ENCODE data around the gene STK39.

The STK39 gene

DNA sequence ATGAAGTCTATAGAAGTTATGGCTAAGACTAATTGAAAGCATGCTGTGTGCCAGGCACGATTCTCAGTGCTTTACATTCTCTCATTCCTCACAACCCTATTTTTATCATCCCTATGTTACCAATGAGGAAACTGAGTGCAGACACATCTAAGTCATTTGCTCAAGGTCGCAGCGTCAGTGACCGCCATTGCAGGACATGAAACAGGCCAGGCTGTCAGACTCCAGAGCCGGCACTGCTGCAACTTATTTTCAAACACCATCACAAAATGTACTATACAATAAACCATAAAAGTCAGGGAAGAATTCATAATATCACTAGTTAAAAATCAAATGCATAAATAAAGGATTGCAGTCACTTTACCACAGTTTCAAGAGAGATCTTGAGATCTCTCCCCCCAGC is 5.6 kb downstream of the STK39 start:
- DNase-seq = no peak

- DNase-seq = no peak
Observed at GRCh38 chr2:168241208-168241607, 6.2 kb downstream of the STK39 start.

DNA sequence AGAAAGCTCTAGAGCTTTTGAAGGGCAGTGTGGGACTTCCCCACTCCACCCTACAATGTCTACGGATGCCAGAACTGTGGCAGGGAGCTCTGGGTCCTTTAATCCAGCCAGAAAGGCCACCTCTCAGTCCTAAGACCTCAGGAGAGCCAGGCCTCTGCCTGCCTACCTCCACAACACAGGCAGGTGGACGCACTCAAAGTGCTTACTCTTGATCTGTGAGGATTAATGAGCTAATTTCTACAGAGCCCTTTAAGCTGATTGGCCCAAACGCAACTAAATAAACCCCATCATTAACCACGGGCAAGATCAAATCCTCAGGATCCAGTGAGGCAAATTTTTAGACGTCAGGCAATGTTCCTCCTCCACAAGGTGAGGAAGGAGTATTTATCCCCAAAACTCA is 8.1 kb downstream of the STK39 start:
- DNase-seq = no peak

GRCh38 chr2:168237741-168238140 is 9.7 kb downstream of the STK39 start:
- DNase-seq = no peak

DNA sequence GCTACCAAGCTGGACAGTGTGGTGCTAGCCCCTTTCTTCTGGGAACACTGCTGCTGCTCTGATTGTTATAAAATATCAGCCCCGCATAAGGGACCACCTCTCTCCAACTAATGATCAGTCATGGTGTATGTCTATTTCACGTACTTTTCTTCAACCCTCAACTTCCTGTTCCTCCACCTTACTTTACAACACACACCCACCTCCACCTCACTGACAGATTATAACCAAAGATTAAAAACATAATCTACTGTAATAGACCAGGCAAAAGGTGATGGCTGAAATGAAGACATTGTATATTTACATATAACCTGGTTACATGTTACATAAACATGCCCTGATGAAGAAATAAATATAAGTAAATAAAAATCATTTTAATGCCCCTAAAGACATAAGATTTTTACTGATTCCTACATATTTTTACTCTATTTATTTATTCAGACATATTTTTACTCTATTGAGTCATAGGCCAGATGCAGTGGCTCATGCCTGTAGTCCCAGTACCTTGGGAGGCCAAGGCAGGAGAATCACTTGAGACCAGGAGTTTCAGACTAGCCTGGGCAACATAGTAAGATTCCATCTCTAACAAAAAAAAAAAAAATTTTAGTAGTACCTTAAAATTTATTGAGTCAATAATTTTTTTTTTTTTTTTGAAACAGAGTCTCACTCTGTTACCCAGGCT is 12.8 kb downstream of the STK39 start:
- no peak for DNase-seq

GRCh38 chr2:168233726-168234406 is 13.5 kb downstream of the STK39 start:
- no peak for DNase-seq

DNA sequence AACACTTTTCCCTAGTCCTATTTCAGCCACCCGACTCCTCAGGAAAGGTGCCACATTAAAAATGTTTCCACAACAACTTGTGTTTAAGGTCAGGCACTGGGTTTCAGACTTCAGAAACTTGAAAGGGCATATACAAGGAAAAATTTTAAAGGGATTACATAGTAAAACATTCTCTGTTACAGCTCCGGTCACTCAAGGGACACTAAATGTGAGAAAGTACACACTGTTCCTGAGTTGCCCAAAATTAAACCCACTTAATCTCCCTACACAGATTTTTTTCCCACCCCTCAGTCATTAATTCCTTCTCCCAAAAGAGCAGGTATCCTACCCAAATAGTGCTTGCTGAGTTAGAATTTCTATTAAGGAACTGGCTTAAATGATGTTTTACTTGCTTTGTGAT is 14.2 kb downstream of the STK39 start:
- DNase-seq = no peak

- no peak for DNase-seq
Observed at GRCh38 chr2:168231609-168232241, 15.7 kb downstream of the STK39 start.

DNA sequence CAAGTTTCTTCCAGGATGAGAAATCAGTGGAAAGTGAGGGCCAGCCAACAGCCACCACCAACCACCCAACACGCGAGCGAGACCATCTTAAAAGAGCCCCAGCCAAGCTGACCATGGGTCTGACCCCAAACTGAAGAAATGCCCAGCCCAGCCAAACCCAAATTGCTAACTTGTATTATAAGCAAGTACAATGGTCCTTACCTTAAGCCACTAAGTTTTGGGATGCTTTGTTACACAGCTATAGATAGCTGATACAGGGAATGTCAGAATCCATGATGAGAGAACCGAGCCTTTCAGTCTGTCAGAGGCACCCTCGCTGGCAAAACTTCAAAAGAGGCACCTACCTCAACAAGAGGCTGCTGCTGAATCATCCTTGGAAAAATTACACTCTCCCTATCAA is 17.0 kb downstream of the STK39 start:
- no peak for DNase-seq

GRCh38 chr2:168224346-168224745 is 23.0 kb downstream of the STK39 start:
- no peak for DNase-seq

DNA sequence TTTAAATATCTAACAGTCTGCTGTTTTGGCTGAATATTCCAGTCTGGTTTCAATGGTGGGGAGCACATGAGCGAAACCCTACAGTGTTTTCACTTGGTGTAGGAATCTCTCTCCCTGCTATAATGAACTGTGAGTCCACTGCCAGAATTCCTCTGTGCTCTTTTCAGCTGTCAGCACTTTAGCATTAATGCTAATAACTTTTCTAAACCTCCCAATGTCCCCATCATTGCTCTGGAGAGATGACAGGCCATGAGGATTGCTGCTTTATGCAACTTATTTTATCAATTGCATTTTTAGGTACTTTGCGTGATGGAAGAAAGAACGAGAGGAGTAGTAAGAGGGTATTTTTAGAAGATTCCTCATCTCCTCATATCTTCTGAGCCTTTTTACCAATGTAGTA is 25.3 kb downstream of the STK39 start:
- DNase-seq = no peak

DNA sequence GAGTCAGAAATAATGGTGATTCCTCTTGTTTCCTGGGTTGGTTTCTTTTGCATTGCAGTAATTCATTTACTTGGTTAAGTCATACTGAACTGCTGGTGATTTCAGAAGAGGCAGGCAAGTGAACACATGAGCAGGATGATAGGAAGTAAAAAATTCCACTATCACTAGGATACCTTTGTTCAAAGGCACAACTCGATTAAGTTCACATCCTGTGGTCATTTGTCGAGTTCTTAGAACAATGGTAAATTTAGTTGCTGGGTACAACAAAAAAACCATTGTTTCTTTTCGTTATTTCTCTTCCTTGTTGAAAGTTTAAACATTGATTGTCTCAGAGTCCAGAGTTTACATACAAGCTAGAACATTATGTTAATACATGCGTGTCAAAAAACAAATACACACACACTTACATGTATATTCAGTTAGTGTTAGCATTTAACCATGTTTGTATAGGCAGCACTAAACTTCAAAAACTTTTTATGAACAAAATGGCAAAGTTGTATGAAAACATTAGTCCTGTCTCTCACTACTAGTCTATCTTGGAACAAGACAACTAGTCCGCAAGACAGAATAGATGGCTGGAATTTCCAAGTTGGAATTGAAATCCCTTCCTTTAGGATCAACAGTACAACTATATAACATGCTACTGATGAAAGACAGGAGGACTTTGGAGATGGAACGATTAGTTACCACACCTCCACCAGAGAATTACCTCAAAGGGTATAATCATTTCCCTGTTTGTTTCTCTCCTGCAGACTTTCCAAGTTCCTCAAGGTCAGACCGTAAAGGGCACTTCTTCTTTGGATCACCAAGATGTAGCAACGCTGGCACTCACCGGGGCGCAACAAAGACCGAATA is 26.2 kb downstream of the STK39 start:
- DNase-seq = no peak

GRCh38 chr2:168217920-168218319 is 29.5 kb downstream of the STK39 start:
- no peak for DNase-seq

DNA sequence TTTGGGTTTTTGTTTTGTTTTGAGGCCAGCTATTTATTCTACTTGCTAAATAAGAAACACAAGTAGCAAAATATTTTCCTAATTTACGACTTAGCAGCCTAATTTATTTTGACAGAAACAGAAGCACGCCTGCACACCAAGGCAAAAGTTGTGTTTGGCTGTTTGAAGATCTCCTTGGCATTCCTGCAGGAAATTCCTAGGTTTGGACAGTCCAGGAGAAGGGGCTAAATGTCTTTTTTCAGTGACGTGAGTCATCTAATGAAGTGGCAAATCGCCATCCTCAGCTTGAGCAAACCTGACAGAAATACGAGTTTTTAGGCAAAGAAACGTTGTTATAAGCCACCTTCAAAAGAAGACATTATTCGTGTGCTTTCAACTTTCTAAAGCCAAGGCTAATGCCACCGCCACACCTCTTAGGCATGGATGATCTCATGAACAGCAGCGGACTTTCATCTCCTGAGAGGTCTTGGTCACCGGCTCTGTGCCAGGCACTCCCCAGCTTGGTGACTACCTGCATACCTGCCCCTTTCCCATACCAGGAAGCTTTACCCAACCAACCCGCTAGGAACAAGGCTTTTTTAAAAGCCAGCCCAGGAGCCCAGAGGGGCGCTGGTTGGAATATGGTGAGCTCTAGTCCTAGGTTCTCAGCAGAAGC is 30.9 kb downstream of the STK39 start:
- no peak for DNase-seq

DNA sequence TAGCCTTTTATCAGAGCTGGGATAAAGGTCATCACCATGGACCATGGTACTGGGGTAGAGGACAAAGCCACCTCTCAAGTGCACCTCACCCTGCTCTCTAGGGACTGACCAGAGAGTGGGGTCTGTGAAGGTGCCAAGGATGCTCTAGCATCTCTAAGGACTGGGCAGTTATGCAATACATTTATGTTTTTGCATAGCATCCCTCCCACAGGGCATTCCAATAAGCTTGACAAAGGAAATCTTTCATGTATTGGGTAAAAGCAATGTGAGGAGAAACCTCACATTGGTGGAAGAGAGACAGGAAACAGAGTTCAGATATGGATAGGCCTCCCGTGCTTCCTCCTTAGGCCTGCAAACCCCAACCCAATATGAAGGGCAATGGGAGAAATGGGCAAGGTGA is 31.6 kb downstream of the STK39 start:
- DNase-seq = no peak

DNA sequence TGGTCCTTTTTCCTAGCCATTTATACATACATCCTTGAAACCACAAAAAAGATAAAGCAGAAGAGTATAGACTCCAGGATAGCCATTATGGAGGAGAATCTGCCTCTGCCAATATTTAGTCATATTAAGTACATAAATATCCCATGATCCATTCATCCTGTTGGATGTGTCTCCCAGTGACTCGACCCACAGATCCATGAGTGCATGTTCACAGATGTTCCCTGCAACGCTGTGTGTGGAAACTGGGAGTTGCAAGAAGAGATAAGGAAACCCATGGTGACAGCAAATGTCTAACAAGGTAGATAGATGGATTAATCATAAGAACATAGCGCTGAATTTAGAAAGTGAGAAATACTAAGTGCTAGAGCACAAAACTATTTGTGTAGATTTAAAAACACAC is 34.5 kb downstream of the STK39 start:
- DNase-seq = no peak

DNA sequence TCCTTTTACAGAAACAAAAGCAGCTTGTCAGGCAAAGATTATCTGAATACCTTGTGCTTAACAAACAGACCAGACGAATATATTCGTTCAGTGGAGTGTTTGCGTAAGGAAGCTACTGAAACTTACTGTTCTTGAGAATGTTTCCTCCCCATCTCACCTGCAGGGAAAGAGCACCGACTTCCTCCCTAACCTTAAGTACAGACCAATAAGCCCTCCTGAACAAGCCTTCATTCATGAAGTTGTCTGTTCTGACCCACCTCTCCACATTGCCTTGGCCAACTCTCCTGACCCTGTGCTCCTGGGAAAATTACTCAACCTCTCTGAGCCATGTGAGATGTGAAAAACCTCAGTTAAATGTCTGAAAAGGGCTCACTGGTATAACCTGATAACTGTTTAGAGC is 35.2 kb downstream of the STK39 start:
- DNase-seq = no peak

DNA sequence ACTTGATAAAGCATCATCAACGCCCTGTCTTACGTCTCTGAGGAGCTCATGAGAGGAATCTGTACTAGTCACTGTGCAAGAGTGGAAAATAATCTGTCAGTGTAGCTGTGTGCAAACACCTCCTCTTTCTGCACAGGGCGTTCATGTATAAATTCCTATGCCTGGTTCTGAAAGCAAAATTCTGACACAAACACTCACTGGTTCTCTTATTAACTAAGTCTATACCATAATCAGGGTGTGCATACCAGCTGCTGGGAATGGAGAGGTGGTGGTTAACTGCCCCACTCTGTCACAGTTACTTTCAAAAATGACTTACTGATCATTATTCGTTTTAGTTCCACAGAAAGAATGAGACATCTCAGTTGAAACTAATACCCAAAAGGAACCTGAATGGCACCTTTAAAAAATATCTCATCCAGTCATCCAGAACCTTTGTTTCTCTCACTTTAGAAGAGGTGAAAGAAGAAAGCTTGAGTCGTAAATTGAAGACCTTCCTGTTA is 35.7 kb downstream of the STK39 start:
- DNase-seq = no peak

- no peak for DNase-seq
Observed at GRCh38 chr2:168210895-168211570, 36.4 kb downstream of the STK39 start.

- no peak for DNase-seq
Observed at GRCh38 chr2:168210216-168210894, 37.0 kb downstream of the STK39 start.

GRCh38 chr2:168208652-168209051 is 38.7 kb downstream of the STK39 start:
- DNase-seq = no peak
